Liver (tissue), 9 donors: ENCODE measurements around the gene TMEM108. TPM values are rescaled to one million over a fixed set of nuclear protein-coding genes. Genes with fewer than 3 reads are reported as not detected.

ENCODE experiments used
- DNase-seq: peaks from one replicate; pipeline ENCODE4 v3.0.0-alpha.2; 2017; ENCODE audit warnings: low spot score
- H3K27ac ChIP-seq, 2 donors: one replicate each; pipeline ENCODE4 v1.7.0; 2013; ENCODE audit warnings: inconsistent platforms in 2 of 2, low read length in 2 of 2, control low read depth in 1 of 2, low read depth in 1 of 2, mild to moderate bottlenecking in 1 of 2
- H3K27me3 ChIP-seq, 4 donors: one replicate each; pipeline versions ENCODE4 v1.6.1 to v1.7.0; 2013; ENCODE audit warnings: low read length in 3 of 4, inconsistent platforms in 1 of 4, mild to moderate bottlenecking in 1 of 4, moderate library complexity in 1 of 4; ENCODE audit not compliant: control insufficient read depth in 4 of 4, insufficient read depth in 4 of 4
- H3K36me3 ChIP-seq, 4 donors: one replicate each; pipeline versions ENCODE4 v1.6.1 to v1.7.0; 2013; ENCODE audit warnings: low read length in 3 of 4, mild to moderate bottlenecking in 3 of 4, low read depth in 1 of 4, moderate library complexity in 1 of 4; ENCODE audit not compliant: control insufficient read depth in 4 of 4, insufficient read depth in 3 of 4
- H3K4me1 ChIP-seq, 4 donors: one replicate each; pipeline versions ENCODE4 v1.6.1 to v1.7.0; 2013; ENCODE audit warnings: low read length in 3 of 4, mild to moderate bottlenecking in 3 of 4, moderate library complexity in 1 of 4; ENCODE audit not compliant: control insufficient read depth in 4 of 4, insufficient read depth in 4 of 4
- H3K4me3 ChIP-seq, 3 donors: one replicate each; pipeline versions ENCODE4 v1.6.1 to v1.7.0; 2013; ENCODE audit warnings: low read length in 3 of 3, control low read depth in 1 of 3, low read depth in 1 of 3, mild to moderate bottlenecking in 1 of 3
- H3K9ac ChIP-seq, 2 donors: one replicate each; pipeline ENCODE4 v1.7.0; 2013; ENCODE audit warnings: low read length in 2 of 2, mild to moderate bottlenecking in 2 of 2, moderate library complexity in 2 of 2, control low read depth in 1 of 2, low read depth in 1 of 2
- H3K9me3 ChIP-seq, 4 donors: one replicate each; pipeline versions ENCODE4 v1.6.1 to v1.7.0; 2013; ENCODE audit warnings: low read length in 3 of 4; ENCODE audit not compliant: control insufficient read depth in 4 of 4
- EGR1 ChIP-seq, 2 donors: IDR thresholded peaks; 2 replicates each; pipeline ENCODE4 v1.6.1; 2016 to 2018; ENCODE audit warnings: antibody characterized with exemption in 2 of 2, low read depth in 2 of 2
- FOXA1 ChIP-seq: IDR thresholded peaks from 2 replicates; pipeline ENCODE4 v1.6.1; 2016; ENCODE audit warnings: antibody characterized with exemption
- FOXA2 ChIP-seq: IDR thresholded peaks from 2 replicates; pipeline ENCODE4 v1.6.1; 2016; ENCODE audit warnings: antibody characterized with exemption
- GABPA ChIP-seq, 2 donors: IDR thresholded peaks in 1 of 2; conservative IDR thresholded peaks in 1 of 2; 2 replicates each; pipeline ENCODE4 v1.6.1; 2016; ENCODE audit warnings: antibody characterized with exemption in 2 of 2, mild to moderate bottlenecking in 1 of 2, moderate library complexity in 1 of 2
- HNF4A ChIP-seq, 2 donors: conservative IDR thresholded peaks; 2 replicates each; pipeline ENCODE4 v1.6.1; 2016; ENCODE audit warnings: antibody characterized with exemption in 2 of 2, mild to moderate bottlenecking in 2 of 2
- HNF4G ChIP-seq: IDR thresholded peaks from 2 replicates; pipeline ENCODE4 v1.6.1; 2016; ENCODE audit warnings: antibody characterized with exemption
- JUND ChIP-seq, 2 donors: IDR thresholded peaks; 2 replicates each; pipeline ENCODE4 v1.6.1; 2016; ENCODE audit warnings: antibody characterized with exemption in 2 of 2
- RAD21 ChIP-seq, 2 donors: IDR thresholded peaks; 2 replicates each; pipeline ENCODE4 v1.6.1; 2016; ENCODE audit warnings: antibody characterized with exemption in 2 of 2, mild to moderate bottlenecking in 2 of 2
- RXRA ChIP-seq, 2 donors: IDR thresholded peaks; 2 replicates each; pipeline ENCODE4 v1.6.1; 2017 to 2018; ENCODE audit warnings: antibody characterized with exemption in 2 of 2, mild to moderate bottlenecking in 1 of 2
- SP1 ChIP-seq: IDR thresholded peaks from 2 replicates; pipeline ENCODE4 v1.6.1; 2018; ENCODE audit warnings: antibody characterized with exemption, mild to moderate bottlenecking
- TAF1 ChIP-seq: conservative IDR thresholded peaks from 2 replicates; pipeline ENCODE4 v1.6.1; 2016; ENCODE audit warnings: antibody characterized with exemption, mild to moderate bottlenecking
- YY1 ChIP-seq: IDR thresholded peaks from 2 replicates; pipeline ENCODE4 v1.6.1; 2016; ENCODE audit warnings: antibody characterized with exemption, mild to moderate bottlenecking
- WGBS: extraction: QIAGEN DNeasy Blood & Tissue Kit; methylation state at CpG from one replicate; pipeline ENCODE4 v1.1.7; 2013; 5-methylcytosine and 5-hydroxymethylcytosine counted together
- polyA plus RNA-seq, 2 donors: library from polyadenylated mRNA; stranded (reverse) in 1 of 2; unstranded in 1 of 2; fragments of 200-250 nt in 1 of 2; fragments of >200 nt in 1 of 2; fragmentation: Nextera tagmentation in 1 of 2; extraction: Ambion mirVana in 1 of 2; gene quantifications; one replicate each; pipeline versions ENCODE4 v1.2.1 to v1.2.3, GENCODE V29; 2013 to 2015
- total RNA-seq, 2 donors: library from RNA; depleted of rRNA; stranded (reverse); fragments of >200 nt; gene quantifications; one replicate each; pipeline ENCODE4 v1.2.3, GENCODE V29; 2014
- TF ChIP-seq, protein P1 (sequence below): IDR thresholded peaks from 2 replicates; pipeline ENCODE4 v1.6.1; 2016; ENCODE audit warnings: antibody characterized with exemption, mild to moderate bottlenecking
- TF ChIP-seq, protein P2 (sequence below): fragments of 150-350 bp; IDR thresholded peaks from 2 replicates; pipeline ENCODE4 v1.5.1; 2017; ENCODE audit warnings: improper control_type of control experiment, low read depth, low read length; ENCODE audit not compliant: missing input control
- TF ChIP-seq, protein P3 (sequence below): IDR thresholded peaks from 2 replicates; pipeline ENCODE4 v1.6.1; 2016; ENCODE audit warnings: antibody characterized with exemption
- TF ChIP-seq, protein P4 (sequence below): IDR thresholded peaks from 2 replicates; pipeline ENCODE4 v1.6.1; 2016; ENCODE audit warnings: antibody characterized with exemption
- donor health status: healthy.
- donor health status: healthy.
- donor health status: healthy.
- donor health status: healthy.
- donor health status: healthy.

TMEM108 gene
- total and polyA plus RNA-seq, 4 donors, result 0.05 to 0.10 TPM; not detected in 2

DNA sequence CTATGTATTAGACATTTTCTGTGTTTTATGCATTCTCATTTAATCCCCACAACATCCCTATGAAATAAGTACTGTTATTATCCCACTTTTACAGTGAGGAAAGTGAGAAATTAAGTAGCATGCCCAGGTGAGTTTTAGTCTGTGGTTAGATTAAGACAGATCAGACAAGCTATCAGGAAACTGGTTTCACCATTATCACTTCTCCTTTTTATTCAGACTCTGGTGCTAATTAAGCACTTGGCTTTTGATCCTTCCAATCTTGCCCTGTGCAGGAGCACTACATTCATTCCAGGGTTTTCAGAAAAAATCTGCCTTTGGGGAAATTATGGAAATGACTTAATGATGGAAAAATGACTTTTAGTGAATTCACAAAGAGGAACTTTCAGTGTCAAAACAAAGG is 115.2 kb downstream of the TMEM108 start:
- Histone ChIP-seq H3K27ac (no peak overlapping the region), H3K9me3 (no peaks in the 10 kb centered on the region), H3K4me1 (no peaks in the 10 kb centered on the region), H3K27me3 (no peaks in the 10 kb centered on the region), H3K36me3 (no peaks in the 10 kb centered on the region), H3K4me3 (no peak overlapping the region), H3K9ac (no peak overlapping the region)
- TF ChIP-seq GABPA (IDR thresholded peaks at IDR 0.05 in 1 of 2, conservative IDR thresholded peaks at IDR 0.05 in 1 of 2) (no peak), JUND (IDR thresholded peaks at IDR 0.05) (no peak), EGR1 (IDR thresholded peaks at IDR 0.05; ENCODE audit: low read depth in 2 of 2) (no peak), FOXA2 (no peak), RAD21 (IDR thresholded peaks at IDR 0.05) (no peak), RXRA (IDR thresholded peaks at IDR 0.05) (no peak), TAF1 (no peak), HNF4G (no peak)
- TF ChIP-seq, protein P1, sequence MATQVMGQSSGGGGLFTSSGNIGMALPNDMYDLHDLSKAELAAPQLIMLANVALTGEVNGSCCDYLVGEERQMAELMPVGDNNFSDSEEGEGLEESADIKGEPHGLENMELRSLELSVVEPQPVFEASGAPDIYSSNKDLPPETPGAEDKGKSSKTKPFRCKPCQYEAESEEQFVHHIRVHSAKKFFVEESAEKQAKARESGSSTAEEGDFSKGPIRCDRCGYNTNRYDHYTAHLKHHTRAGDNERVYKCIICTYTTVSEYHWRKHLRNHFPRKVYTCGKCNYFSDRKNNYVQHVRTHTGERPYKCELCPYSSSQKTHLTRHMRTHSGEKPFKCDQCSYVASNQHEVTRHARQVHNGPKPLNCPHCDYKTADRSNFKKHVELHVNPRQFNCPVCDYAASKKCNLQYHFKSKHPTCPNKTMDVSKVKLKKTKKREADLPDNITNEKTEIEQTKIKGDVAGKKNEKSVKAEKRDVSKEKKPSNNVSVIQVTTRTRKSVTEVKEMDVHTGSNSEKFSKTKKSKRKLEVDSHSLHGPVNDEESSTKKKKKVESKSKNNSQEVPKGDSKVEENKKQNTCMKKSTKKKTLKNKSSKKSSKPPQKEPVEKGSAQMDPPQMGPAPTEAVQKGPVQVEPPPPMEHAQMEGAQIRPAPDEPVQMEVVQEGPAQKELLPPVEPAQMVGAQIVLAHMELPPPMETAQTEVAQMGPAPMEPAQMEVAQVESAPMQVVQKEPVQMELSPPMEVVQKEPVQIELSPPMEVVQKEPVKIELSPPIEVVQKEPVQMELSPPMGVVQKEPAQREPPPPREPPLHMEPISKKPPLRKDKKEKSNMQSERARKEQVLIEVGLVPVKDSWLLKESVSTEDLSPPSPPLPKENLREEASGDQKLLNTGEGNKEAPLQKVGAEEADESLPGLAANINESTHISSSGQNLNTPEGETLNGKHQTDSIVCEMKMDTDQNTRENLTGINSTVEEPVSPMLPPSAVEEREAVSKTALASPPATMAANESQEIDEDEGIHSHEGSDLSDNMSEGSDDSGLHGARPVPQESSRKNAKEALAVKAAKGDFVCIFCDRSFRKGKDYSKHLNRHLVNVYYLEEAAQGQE, result no peak
- DNase-seq, result no peak

DNA sequence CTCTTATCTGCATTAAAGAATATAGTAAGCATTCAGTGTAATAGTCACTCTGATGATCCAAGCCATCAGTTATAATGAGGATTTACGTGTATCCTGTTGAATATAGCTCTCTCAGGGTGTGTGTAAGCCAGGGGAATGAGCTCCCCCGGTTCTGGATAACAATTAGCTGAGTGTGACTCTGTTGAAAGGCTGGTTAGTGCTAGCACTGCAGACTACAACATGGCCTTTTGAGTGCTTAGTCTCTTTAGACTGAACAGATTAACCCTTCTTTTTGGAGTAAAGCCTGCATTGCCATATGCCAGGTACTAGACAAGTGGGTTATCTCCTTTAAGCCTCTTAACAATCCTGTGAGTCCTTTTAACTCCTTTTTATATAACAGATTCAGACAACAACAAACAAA is 119.5 kb downstream of the TMEM108 start:
- no peaks in the 10 kb centered on the region for H3K27me3 ChIP-seq
- DNase-seq, result no peak
- H3K9ac ChIP-seq, result no peak overlapping the region
- TF ChIP-seq FOXA2, result no peak
- TF ChIP-seq GABPA (IDR thresholded peaks at IDR 0.05 in 1 of 2, conservative IDR thresholded peaks at IDR 0.05 in 1 of 2), result no peak
- no peak for TF ChIP-seq HNF4G
- TF ChIP-seq YY1, result no peak
- no peak for TF ChIP-seq EGR1 (IDR thresholded peaks at IDR 0.05; ENCODE audit: low read depth in 2 of 2)
- TF ChIP-seq, protein P2, sequence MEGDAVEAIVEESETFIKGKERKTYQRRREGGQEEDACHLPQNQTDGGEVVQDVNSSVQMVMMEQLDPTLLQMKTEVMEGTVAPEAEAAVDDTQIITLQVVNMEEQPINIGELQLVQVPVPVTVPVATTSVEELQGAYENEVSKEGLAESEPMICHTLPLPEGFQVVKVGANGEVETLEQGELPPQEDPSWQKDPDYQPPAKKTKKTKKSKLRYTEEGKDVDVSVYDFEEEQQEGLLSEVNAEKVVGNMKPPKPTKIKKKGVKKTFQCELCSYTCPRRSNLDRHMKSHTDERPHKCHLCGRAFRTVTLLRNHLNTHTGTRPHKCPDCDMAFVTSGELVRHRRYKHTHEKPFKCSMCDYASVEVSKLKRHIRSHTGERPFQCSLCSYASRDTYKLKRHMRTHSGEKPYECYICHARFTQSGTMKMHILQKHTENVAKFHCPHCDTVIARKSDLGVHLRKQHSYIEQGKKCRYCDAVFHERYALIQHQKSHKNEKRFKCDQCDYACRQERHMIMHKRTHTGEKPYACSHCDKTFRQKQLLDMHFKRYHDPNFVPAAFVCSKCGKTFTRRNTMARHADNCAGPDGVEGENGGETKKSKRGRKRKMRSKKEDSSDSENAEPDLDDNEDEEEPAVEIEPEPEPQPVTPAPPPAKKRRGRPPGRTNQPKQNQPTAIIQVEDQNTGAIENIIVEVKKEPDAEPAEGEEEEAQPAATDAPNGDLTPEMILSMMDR, result no peak
- TF ChIP-seq, protein P3, sequence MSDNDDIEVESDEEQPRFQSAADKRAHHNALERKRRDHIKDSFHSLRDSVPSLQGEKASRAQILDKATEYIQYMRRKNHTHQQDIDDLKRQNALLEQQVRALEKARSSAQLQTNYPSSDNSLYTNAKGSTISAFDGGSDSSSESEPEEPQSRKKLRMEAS, result no peak
- no peak for TF ChIP-seq SP1
- TF ChIP-seq HNF4A (conservative IDR thresholded peaks at IDR 0.05), result no peak
- TF ChIP-seq FOXA1, result no peak
- TF ChIP-seq TAF1, result no peak
- TF ChIP-seq, protein P4, sequence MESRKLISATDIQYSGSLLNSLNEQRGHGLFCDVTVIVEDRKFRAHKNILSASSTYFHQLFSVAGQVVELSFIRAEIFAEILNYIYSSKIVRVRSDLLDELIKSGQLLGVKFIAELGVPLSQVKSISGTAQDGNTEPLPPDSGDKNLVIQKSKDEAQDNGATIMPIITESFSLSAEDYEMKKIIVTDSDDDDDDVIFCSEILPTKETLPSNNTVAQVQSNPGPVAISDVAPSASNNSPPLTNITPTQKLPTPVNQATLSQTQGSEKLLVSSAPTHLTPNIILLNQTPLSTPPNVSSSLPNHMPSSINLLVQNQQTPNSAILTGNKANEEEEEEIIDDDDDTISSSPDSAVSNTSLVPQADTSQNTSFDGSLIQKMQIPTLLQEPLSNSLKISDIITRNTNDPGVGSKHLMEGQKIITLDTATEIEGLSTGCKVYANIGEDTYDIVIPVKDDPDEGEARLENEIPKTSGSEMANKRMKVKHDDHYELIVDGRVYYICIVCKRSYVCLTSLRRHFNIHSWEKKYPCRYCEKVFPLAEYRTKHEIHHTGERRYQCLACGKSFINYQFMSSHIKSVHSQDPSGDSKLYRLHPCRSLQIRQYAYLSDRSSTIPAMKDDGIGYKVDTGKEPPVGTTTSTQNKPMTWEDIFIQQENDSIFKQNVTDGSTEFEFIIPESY, result no peak
- H3K27ac ChIP-seq, result no peak overlapping the region
- WGBS, result 80% methylated on average over 2 of the region's 2 CpGs
- no peak overlapping the region for H3K4me3 ChIP-seq
- no peaks in the 10 kb centered on the region for H3K36me3 ChIP-seq
- no peaks in the 10 kb centered on the region for H3K9me3 ChIP-seq
- H3K4me1 ChIP-seq, result no peaks in the 10 kb centered on the region
